ENCODE results near the gene DNAH2.

Gene DNAH2

DNA sequence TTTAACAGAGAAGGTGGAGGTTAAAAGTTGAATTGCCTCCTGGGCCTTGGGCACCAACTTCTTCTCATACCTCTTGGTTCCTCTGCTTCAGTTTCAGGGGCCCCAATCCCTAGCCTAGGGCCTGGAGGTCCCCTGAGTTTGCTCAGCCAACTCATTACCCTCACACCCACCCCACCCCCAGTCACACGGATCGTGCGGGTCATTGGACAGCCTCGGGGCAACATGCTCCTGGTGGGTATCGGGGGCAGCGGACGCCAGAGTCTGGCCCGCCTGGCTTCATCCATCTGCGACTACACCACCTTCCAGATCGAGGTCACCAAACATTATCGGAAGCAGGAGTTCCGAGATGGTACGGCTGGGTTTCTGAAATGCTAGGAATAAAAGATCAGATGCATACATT is 80.4 kb downstream of the DNAH2 start:
- Histone ChIP-seq H3K27ac (ENCODE audit: low read depth, low read length) (no peak overlapping the region), H2AFZ (ENCODE audit: low read depth, low read length, severe bottlenecking) (no peak overlapping the region), H4K20me1 (ENCODE audit: low read depth, low read length) (no peaks in the 10 kb centered on the region), H3K4me2 (ENCODE audit: low read depth, low read length, poor library complexity, severe bottlenecking) (no peak overlapping the region), H3K79me2 (ENCODE audit: insufficient read depth, low read length) (no peaks in the 10 kb centered on the region), H3K36me3 (ENCODE audit: low read length) (no peaks in the 10 kb centered on the region), H3K4me3 (ENCODE audit: insufficient read depth, low read length, poor library complexity, severe bottlenecking) (no peak overlapping the region), H3F3A (ENCODE audit: insufficient read depth) (no peaks in the 10 kb centered on the region), H3K27me3 (ENCODE audit: low read length) (no peaks in the 10 kb centered on the region), H3K9ac (ENCODE audit: low read length) (no peak overlapping the region), H3K9me2 (replicated peaks; ENCODE audit: insufficient read depth, low read length) (no peaks in the 10 kb centered on the region), H3K9me3 (ENCODE audit: insufficient read depth, low read length) (no peaks in the 10 kb centered on the region)
- TF ChIP-seq EZH2phosphoT487 (conservative IDR thresholded peaks at IDR 0.05; ENCODE audit: low read length), result no peak
- TF ChIP-seq, protein P1, sequence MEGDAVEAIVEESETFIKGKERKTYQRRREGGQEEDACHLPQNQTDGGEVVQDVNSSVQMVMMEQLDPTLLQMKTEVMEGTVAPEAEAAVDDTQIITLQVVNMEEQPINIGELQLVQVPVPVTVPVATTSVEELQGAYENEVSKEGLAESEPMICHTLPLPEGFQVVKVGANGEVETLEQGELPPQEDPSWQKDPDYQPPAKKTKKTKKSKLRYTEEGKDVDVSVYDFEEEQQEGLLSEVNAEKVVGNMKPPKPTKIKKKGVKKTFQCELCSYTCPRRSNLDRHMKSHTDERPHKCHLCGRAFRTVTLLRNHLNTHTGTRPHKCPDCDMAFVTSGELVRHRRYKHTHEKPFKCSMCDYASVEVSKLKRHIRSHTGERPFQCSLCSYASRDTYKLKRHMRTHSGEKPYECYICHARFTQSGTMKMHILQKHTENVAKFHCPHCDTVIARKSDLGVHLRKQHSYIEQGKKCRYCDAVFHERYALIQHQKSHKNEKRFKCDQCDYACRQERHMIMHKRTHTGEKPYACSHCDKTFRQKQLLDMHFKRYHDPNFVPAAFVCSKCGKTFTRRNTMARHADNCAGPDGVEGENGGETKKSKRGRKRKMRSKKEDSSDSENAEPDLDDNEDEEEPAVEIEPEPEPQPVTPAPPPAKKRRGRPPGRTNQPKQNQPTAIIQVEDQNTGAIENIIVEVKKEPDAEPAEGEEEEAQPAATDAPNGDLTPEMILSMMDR (IDR thresholded peaks at IDR 0.05; ENCODE audit: insufficient read depth, low read length, poor library complexity, severe bottlenecking), result no peak

DNA sequence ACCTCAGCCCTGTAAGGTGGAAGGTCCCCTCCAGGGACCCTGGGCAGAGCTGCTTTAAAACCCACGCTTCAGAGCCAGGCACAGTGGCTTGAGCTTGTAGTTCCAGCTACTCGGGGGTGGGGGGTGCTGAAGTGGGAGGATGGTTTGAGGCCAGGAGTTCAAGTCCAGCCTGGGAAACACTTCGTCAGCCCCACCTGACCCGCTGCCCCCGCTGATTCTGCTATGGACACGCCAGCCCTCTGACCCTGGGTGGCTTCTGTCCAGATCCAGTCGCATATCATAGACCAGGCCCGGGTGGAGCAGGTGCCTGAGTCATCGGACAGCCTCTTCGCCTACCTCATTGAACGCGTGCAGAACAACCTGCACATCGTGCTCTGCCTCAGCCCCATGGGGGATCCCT is 81.3 kb downstream of the DNAH2 start:
- H3K27me3 ChIP-seq (ENCODE audit: low read length), result no peaks in the 10 kb centered on the region

DNA sequence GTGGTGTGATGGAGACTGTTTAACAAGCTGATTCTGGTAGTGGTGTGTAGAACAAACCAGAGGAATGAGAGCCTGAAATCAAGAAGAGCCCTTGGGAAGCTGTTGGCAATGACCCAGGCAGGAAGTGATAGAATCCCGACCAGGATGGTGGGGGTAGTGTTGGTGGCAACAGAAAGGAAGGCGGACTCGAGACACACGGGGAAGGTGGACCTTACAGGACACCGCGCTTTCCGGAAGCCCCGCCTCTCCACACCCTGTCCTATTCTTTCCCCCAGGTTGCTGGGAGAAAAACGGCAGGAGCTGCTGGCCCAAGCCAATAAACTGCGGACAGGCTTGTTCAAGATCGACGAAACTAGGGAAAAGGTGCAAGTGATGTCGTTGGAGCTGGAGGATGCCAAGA is 86.4 kb downstream of the DNAH2 start:
- Histone ChIP-seq H3K9ac (ENCODE audit: low read length) (no peak overlapping the region), H4K20me1 (ENCODE audit: low read depth, low read length) (no peaks in the 10 kb centered on the region)
- TF ChIP-seq EZH2phosphoT487 (conservative IDR thresholded peaks at IDR 0.05; ENCODE audit: low read length), result no peak
- TF ChIP-seq, protein P1 (IDR thresholded peaks at IDR 0.05; ENCODE audit: insufficient read depth, low read length, poor library complexity, severe bottlenecking), result no peak

More for the DNA sequence above, 81.3 kb downstream of the DNAH2 start:
- Histone ChIP-seq H3K36me3 (ENCODE audit: low read length) (no peaks in the 10 kb centered on the region), H3K4me3 (ENCODE audit: insufficient read depth, low read length, poor library complexity, severe bottlenecking) (no peak overlapping the region), H3K4me2 (ENCODE audit: low read depth, low read length, poor library complexity, severe bottlenecking) (no peak overlapping the region), H3K9me2 (replicated peaks; ENCODE audit: insufficient read depth, low read length) (no peaks in the 10 kb centered on the region), H3K27ac (ENCODE audit: low read depth, low read length) (no peak overlapping the region), H3K79me2 (ENCODE audit: insufficient read depth, low read length) (no peaks in the 10 kb centered on the region), H4K20me1 (ENCODE audit: low read depth, low read length) (no peaks in the 10 kb centered on the region), H2AFZ (ENCODE audit: low read depth, low read length, severe bottlenecking) (no peak overlapping the region), H3K9me3 (ENCODE audit: insufficient read depth, low read length) (no peaks in the 10 kb centered on the region), H3F3A (ENCODE audit: insufficient read depth) (no peaks in the 10 kb centered on the region), H3K9ac (ENCODE audit: low read length) (no peak overlapping the region)
- no peak for TF ChIP-seq EZH2phosphoT487 (conservative IDR thresholded peaks at IDR 0.05; ENCODE audit: low read length)

DNA sequence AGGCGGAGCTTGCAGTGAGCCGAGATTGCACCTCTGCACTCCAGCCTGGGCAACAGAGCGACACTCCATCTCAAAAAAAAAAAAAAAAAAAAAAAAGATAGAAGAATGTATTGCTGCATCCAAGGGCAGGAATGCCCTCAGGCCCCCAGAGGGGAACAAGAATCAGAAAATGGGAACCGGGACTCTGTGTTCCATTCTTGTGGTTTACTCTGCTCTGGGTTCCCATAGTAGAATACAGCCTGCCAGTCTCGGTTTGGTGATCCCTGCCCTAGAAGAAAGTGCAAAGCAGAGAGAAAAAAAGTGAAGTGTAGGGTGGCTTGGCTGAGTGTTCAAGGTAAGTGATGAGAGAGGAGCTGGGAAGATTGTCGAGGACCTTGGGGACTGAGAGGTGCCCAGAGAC is 89.0 kb downstream of the DNAH2 start:
- Histone ChIP-seq H4K20me1 (ENCODE audit: low read depth, low read length) (no peaks in the 10 kb centered on the region), H3K27ac (ENCODE audit: low read depth, low read length) (no peak overlapping the region), H3K4me2 (ENCODE audit: low read depth, low read length, poor library complexity, severe bottlenecking) (no peak overlapping the region), H3F3A (ENCODE audit: insufficient read depth) (no peaks in the 10 kb centered on the region), H3K9ac (ENCODE audit: low read length) (no peak overlapping the region), H3K4me3 (ENCODE audit: insufficient read depth, low read length, poor library complexity, severe bottlenecking) (no peak overlapping the region), H3K79me2 (ENCODE audit: insufficient read depth, low read length) (no peaks in the 10 kb centered on the region), H3K9me3 (ENCODE audit: insufficient read depth, low read length) (no peaks in the 10 kb centered on the region), H3K36me3 (ENCODE audit: low read length) (no peaks in the 10 kb centered on the region), H3K9me2 (replicated peaks; ENCODE audit: insufficient read depth, low read length) (no peaks in the 10 kb centered on the region), H2AFZ (ENCODE audit: low read depth, low read length, severe bottlenecking) (no peak overlapping the region), H3K27me3 (ENCODE audit: low read length) (no peaks in the 10 kb centered on the region)
- no peak for TF ChIP-seq EZH2phosphoT487 (conservative IDR thresholded peaks at IDR 0.05; ENCODE audit: low read length)
- TF ChIP-seq, protein P1 (IDR thresholded peaks at IDR 0.05; ENCODE audit: insufficient read depth, low read length, poor library complexity, severe bottlenecking), result no peak

More for the DNA sequence above, 86.4 kb downstream of the DNAH2 start:
- no peaks in the 10 kb centered on the region for H3K36me3 ChIP-seq (ENCODE audit: low read length)
- H3K9me3 ChIP-seq (ENCODE audit: insufficient read depth, low read length), result no peaks in the 10 kb centered on the region
- no peak overlapping the region for H2AFZ ChIP-seq (ENCODE audit: low read depth, low read length, severe bottlenecking)
- no peaks in the 10 kb centered on the region for H3F3A ChIP-seq (ENCODE audit: insufficient read depth)
- H3K4me2 ChIP-seq (ENCODE audit: low read depth, low read length, poor library complexity, severe bottlenecking), result no peak overlapping the region
- H3K27me3 ChIP-seq (ENCODE audit: low read length), result no peaks in the 10 kb centered on the region
- H3K4me3 ChIP-seq (ENCODE audit: insufficient read depth, low read length, poor library complexity, severe bottlenecking), result no peak overlapping the region
- H3K79me2 ChIP-seq (ENCODE audit: insufficient read depth, low read length), result no peaks in the 10 kb centered on the region
- no peaks in the 10 kb centered on the region for H3K9me2 ChIP-seq (replicated peaks; ENCODE audit: insufficient read depth, low read length)
- H3K27ac ChIP-seq (ENCODE audit: low read depth, low read length), result no peak overlapping the region

Measured in SU-DHL-6 (cell line).